GM23338 (cell line): ENCODE data around the gene MYOZ2. TPM values are rescaled to one million over a fixed set of nuclear protein-coding genes. Genes with fewer than 3 reads are reported as not detected.
A peak's percentile ranks its signal among the peaks of the same experiment; 100 is the strongest.

Source experiments
- ATAC-seq: fragments of 200-7000 bp; cut with Tn5 transposase; 3 replicates; pipeline ENCODE4 v1.9.1; 2020
- DNase-seq: peaks from one replicate; pipeline ENCODE4 v3.0.0-alpha.2; 2015; ENCODE audit warnings: low spot score
- H2AFZ ChIP-seq: fragments of 200-600 bp; sonication (generic); 2 replicates; pipeline ENCODE4 v1.8.0; 2016; ENCODE audit warnings: antibody characterized with exemption, mild to moderate bottlenecking, moderate library complexity
- H3F3A ChIP-seq: fragments of 200-600 bp; sonication (generic); replicated peaks from 2 replicates; pipeline ENCODE4 v1.8.0; 2017; ENCODE audit warnings: antibody characterized with exemption, mixed run types, low read depth
- H3K27ac ChIP-seq: fragments of 200-600 bp; sonication (generic); 2 replicates; pipeline ENCODE4 v1.6.1; 2016; ENCODE audit warnings: low read depth
- H3K27me3 ChIP-seq: fragments of 200-600 bp; sonication (generic); 2 replicates; pipeline ENCODE4 v1.8.0; 2016; ENCODE audit warnings: mild to moderate bottlenecking, mixed run types, moderate library complexity; ENCODE audit not compliant: insufficient read depth
- H3K36me3 ChIP-seq: fragments of 200-600 bp; sonication (generic); 2 replicates; pipeline ENCODE4 v1.8.0; 2016; ENCODE audit warnings: mild to moderate bottlenecking; ENCODE audit not compliant: insufficient read depth
- H3K4me1 ChIP-seq: fragments of 200-600 bp; sonication (generic); 2 replicates; pipeline ENCODE4 v1.8.0; 2016; ENCODE audit warnings: mild to moderate bottlenecking, moderate library complexity; ENCODE audit not compliant: insufficient read depth
- H3K4me2 ChIP-seq: fragments of 200-600 bp; sonication (generic); 2 replicates; pipeline ENCODE4 v1.7.1; 2017; ENCODE audit warnings: mixed run types
- H3K4me3 ChIP-seq: fragments of 200-600 bp; sonication (generic); 2 replicates; pipeline ENCODE4 v1.6.1; 2016; ENCODE audit warnings: mixed run types
- H3K79me2 ChIP-seq: fragments of 200-600 bp; sonication (generic); replicated peaks from 2 replicates; pipeline ENCODE4 v1.8.0; 2017; ENCODE audit warnings: mild to moderate bottlenecking; ENCODE audit not compliant: insufficient read depth
- H3K9me2 ChIP-seq: fragments of 200-600 bp; sonication (generic); 2 replicates; pipeline ENCODE4 v1.8.0; 2017; ENCODE audit not compliant: insufficient read depth
- H4K20me1 ChIP-seq: fragments of 200-600 bp; sonication (generic); replicated peaks from 2 replicates; pipeline ENCODE4 v1.8.0; 2017; ENCODE audit warnings: mild to moderate bottlenecking; ENCODE audit not compliant: insufficient read depth
- H3K27ac Mint-ChIP-seq: 2 replicates; pipeline ENCODE4 v1.8.0; 2020; ENCODE audit warnings: inconsistent platforms, mild to moderate bottlenecking, moderate library complexity, mixed read lengths
- H3K27me3 Mint-ChIP-seq: 3 replicates; pipeline ENCODE4 v1.8.0; 2022; ENCODE audit warnings: low read depth, mild to moderate bottlenecking, moderate library complexity, mixed read lengths, inconsistent platforms; ENCODE audit not compliant: insufficient read depth, poor library complexity
- H3K36me3 Mint-ChIP-seq: 3 replicates; pipeline ENCODE4 v1.8.0; 2021; ENCODE audit warnings: low read depth, mild to moderate bottlenecking, inconsistent platforms, moderate library complexity, mixed read lengths
- H3K4me1 Mint-ChIP-seq: 3 replicates; pipeline ENCODE4 v1.8.0; 2020; ENCODE audit warnings: mild to moderate bottlenecking, inconsistent platforms, mixed read lengths
- H3K4me3 Mint-ChIP-seq: 3 replicates; pipeline ENCODE4 v1.8.0; 2021; ENCODE audit warnings: moderate library complexity, mild to moderate bottlenecking, inconsistent platforms, mixed read lengths
- H3K9me3 Mint-ChIP-seq: 3 replicates; pipeline ENCODE4 v1.8.0; 2020; ENCODE audit warnings: moderate library complexity, mild to moderate bottlenecking, inconsistent platforms, mixed read lengths
- CREB1 ChIP-seq: fragments of 250-450 bp; sonication (Bioruptor Pico); IDR thresholded peaks from 2 replicates; pipeline ENCODE4 v1.5.0; 2020; ENCODE audit warnings: low read depth, mild to moderate bottlenecking, moderate library complexity
- EZH2 ChIP-seq: fragments of 200-600 bp; sonication (generic); IDR thresholded peaks from one replicate; pipeline ENCODE4 v1.8.0; 2017; ENCODE audit warnings: antibody characterized with exemption, mild to moderate bottlenecking, low read depth; ENCODE audit not compliant: unreplicated experiment
- EZH2phosphoT487 ChIP-seq: fragments of 200-600 bp; sonication (generic); IDR thresholded peaks from one replicate; pipeline ENCODE4 v1.8.1; 2018; ENCODE audit warnings: antibody characterized with exemption; ENCODE audit not compliant: unreplicated experiment
- JUNB ChIP-seq: IDR thresholded peaks from one replicate; pipeline ENCODE4 v1.6.1; 2016; ENCODE audit warnings: antibody characterized with exemption; ENCODE audit not compliant: unreplicated experiment
- NANOG ChIP-seq: IDR thresholded peaks from 2 replicates; pipeline ENCODE4 v1.6.1; 2016; ENCODE audit warnings: antibody characterized with exemption, borderline replicate concordance
- STAT1 ChIP-seq: IDR thresholded peaks from one replicate; pipeline ENCODE4 v1.6.1; 2016; ENCODE audit warnings: antibody characterized with exemption; ENCODE audit not compliant: unreplicated experiment
- ZNF114 ChIP-seq: fragments of 250-450 bp; sonication (Bioruptor Pico); IDR thresholded peaks from 2 replicates; pipeline ENCODE4 v1.5.0; 2020; ENCODE audit warnings: mild to moderate bottlenecking, moderate library complexity
- ZNF331 ChIP-seq: fragments of 250-450 bp; sonication (Bioruptor Pico); IDR thresholded peaks from 2 replicates; pipeline ENCODE4 v1.5.0; 2020; ENCODE audit warnings: low read depth, mild to moderate bottlenecking, moderate library complexity
- polyA plus RNA-seq: library from polyadenylated mRNA; unstranded; fragments of >200 nt; fragmentation: Nextera tagmentation; extraction: Ambion mirVana; gene quantifications from 2 replicates; pipeline ENCODE4 v1.2.1, GENCODE V29; 2016
- total RNA-seq: library from RNA; depleted of rRNA; stranded (reverse); fragments of >200 nt; shearing (Covaris generic); gene quantifications from 2 replicates; pipeline ENCODE4 v1.2.3, GENCODE V29; 2014
- TF ChIP-seq, protein P1 (sequence below): IDR thresholded peaks from one replicate; pipeline ENCODE4 v1.6.1; 2018; ENCODE audit warnings: antibody characterized with exemption; ENCODE audit not compliant: unreplicated experiment
- TF ChIP-seq, protein P2 (sequence below): IDR thresholded peaks from 2 replicates; pipeline ENCODE4 v1.6.1; 2016; ENCODE audit warnings: antibody characterized with exemption
- TF ChIP-seq, protein P3 (sequence below), 2 experiments: fragments of 200-600 bp in 1 of 2; sonication (generic) in 1 of 2; conservative IDR thresholded peaks; 2 replicates each; pipeline versions ENCODE4 v1.5.1 to v1.6.1; 2016 to 2017; ENCODE audit warnings: antibody characterized with exemption in 2 of 2, low read depth in 2 of 2, mild to moderate bottlenecking in 2 of 2, moderate library complexity in 1 of 2
- TF ChIP-seq, protein P4 (sequence below): fragments of 250-450 bp; sonication (Bioruptor Pico); IDR thresholded peaks from 2 replicates; pipeline ENCODE4 v1.5.0; 2020; ENCODE audit warnings: mild to moderate bottlenecking, moderate library complexity

MYOZ2 gene
- total and polyA plus RNA-seq, 2 experiments from 2014 or later = not detected

DNA sequence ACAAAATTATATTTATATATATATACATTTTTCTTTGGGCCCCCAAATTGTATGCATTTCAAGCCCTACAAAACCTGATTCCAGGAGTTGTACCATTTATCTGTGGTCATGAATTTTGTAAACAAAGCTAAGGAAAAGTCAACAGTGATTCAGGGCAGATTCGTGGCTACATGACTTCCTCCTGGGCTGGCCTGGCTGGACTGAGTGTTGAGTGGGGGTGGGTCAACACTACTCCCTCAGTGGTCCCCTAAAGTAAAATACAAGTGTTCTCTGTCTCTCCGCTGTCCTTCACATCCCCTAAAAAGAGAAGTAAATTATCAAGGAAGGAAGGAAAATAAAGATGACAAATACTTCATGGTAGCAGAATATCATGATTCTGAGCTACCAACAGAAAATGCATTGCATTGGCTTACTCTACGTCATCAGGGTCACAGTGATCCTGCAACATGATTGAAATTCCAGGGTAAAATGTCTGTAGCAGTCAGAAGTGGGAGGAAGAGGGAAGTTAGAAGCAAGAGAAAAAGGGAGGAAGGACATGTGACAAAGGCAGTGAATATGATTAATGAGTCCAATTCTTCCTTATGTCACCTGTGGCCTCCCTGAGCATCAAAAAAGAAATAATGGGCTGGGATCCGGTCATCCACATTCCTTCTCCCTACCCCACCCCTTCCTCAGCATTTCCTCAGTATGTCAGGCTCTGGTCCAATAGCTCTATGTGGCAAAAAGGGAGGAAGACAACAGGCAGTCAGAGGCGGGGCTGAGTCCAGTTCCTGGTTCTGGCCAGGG is 42.4 kb upstream of the MYOZ2 start:
- Histone ChIP-seq H3F3A (no peaks in the 10 kb centered on the region), H2AFZ (peak overlapping the region; percentile 60), H3K9me2 (peaks cover 7% of the 10 kb centered on the region), H3K36me3 (no peaks in the 10 kb centered on the region), H3K4me3 (no peak overlapping the region), H3K4me1 (no peaks in the 10 kb centered on the region; the same call in 1 of the 2 replicates), H4K20me1 (no peaks in the 10 kb centered on the region), H3K27ac (no peak overlapping the region), H3K4me2 (no peak overlapping the region), H3K79me2 (no peaks in the 10 kb centered on the region), H3K27me3 (no peaks in the 10 kb centered on the region)
- Mint-ChIP-seq H3K36me3 (no peaks in the 10 kb centered on the region), H3K27me3 (peaks cover 2% of the 10 kb centered on the region), H3K4me3 (no peak overlapping the region), H3K27ac (no peak overlapping the region), H3K9me3 (no peaks in the 10 kb centered on the region; the same call in 2 of the 3 replicates), H3K4me1 (peaks cover 2% of the 10 kb centered on the region; the same call in 2 of the 3 replicates)
- ATAC-seq = no peak
- no peak for DNase-seq
- no peak for TF ChIP-seq JUNB
- TF ChIP-seq EZH2phosphoT487 = no peak
- TF ChIP-seq NANOG = no peak
- TF ChIP-seq, protein P1, sequence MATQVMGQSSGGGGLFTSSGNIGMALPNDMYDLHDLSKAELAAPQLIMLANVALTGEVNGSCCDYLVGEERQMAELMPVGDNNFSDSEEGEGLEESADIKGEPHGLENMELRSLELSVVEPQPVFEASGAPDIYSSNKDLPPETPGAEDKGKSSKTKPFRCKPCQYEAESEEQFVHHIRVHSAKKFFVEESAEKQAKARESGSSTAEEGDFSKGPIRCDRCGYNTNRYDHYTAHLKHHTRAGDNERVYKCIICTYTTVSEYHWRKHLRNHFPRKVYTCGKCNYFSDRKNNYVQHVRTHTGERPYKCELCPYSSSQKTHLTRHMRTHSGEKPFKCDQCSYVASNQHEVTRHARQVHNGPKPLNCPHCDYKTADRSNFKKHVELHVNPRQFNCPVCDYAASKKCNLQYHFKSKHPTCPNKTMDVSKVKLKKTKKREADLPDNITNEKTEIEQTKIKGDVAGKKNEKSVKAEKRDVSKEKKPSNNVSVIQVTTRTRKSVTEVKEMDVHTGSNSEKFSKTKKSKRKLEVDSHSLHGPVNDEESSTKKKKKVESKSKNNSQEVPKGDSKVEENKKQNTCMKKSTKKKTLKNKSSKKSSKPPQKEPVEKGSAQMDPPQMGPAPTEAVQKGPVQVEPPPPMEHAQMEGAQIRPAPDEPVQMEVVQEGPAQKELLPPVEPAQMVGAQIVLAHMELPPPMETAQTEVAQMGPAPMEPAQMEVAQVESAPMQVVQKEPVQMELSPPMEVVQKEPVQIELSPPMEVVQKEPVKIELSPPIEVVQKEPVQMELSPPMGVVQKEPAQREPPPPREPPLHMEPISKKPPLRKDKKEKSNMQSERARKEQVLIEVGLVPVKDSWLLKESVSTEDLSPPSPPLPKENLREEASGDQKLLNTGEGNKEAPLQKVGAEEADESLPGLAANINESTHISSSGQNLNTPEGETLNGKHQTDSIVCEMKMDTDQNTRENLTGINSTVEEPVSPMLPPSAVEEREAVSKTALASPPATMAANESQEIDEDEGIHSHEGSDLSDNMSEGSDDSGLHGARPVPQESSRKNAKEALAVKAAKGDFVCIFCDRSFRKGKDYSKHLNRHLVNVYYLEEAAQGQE = no peak
- TF ChIP-seq EZH2 = no peak
- no peak for TF ChIP-seq CREB1 (CRISPR knock-in tag)
- no peak for TF ChIP-seq STAT1
- TF ChIP-seq, protein P2, sequence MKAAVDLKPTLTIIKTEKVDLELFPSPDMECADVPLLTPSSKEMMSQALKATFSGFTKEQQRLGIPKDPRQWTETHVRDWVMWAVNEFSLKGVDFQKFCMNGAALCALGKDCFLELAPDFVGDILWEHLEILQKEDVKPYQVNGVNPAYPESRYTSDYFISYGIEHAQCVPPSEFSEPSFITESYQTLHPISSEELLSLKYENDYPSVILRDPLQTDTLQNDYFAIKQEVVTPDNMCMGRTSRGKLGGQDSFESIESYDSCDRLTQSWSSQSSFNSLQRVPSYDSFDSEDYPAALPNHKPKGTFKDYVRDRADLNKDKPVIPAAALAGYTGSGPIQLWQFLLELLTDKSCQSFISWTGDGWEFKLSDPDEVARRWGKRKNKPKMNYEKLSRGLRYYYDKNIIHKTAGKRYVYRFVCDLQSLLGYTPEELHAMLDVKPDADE = no peak
- TF ChIP-seq, protein P3, sequence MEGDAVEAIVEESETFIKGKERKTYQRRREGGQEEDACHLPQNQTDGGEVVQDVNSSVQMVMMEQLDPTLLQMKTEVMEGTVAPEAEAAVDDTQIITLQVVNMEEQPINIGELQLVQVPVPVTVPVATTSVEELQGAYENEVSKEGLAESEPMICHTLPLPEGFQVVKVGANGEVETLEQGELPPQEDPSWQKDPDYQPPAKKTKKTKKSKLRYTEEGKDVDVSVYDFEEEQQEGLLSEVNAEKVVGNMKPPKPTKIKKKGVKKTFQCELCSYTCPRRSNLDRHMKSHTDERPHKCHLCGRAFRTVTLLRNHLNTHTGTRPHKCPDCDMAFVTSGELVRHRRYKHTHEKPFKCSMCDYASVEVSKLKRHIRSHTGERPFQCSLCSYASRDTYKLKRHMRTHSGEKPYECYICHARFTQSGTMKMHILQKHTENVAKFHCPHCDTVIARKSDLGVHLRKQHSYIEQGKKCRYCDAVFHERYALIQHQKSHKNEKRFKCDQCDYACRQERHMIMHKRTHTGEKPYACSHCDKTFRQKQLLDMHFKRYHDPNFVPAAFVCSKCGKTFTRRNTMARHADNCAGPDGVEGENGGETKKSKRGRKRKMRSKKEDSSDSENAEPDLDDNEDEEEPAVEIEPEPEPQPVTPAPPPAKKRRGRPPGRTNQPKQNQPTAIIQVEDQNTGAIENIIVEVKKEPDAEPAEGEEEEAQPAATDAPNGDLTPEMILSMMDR (conservative IDR thresholded peaks at IDR 0.05; ENCODE audit: low read depth in 2 of 2) = no peak
- TF ChIP-seq, protein P4, sequence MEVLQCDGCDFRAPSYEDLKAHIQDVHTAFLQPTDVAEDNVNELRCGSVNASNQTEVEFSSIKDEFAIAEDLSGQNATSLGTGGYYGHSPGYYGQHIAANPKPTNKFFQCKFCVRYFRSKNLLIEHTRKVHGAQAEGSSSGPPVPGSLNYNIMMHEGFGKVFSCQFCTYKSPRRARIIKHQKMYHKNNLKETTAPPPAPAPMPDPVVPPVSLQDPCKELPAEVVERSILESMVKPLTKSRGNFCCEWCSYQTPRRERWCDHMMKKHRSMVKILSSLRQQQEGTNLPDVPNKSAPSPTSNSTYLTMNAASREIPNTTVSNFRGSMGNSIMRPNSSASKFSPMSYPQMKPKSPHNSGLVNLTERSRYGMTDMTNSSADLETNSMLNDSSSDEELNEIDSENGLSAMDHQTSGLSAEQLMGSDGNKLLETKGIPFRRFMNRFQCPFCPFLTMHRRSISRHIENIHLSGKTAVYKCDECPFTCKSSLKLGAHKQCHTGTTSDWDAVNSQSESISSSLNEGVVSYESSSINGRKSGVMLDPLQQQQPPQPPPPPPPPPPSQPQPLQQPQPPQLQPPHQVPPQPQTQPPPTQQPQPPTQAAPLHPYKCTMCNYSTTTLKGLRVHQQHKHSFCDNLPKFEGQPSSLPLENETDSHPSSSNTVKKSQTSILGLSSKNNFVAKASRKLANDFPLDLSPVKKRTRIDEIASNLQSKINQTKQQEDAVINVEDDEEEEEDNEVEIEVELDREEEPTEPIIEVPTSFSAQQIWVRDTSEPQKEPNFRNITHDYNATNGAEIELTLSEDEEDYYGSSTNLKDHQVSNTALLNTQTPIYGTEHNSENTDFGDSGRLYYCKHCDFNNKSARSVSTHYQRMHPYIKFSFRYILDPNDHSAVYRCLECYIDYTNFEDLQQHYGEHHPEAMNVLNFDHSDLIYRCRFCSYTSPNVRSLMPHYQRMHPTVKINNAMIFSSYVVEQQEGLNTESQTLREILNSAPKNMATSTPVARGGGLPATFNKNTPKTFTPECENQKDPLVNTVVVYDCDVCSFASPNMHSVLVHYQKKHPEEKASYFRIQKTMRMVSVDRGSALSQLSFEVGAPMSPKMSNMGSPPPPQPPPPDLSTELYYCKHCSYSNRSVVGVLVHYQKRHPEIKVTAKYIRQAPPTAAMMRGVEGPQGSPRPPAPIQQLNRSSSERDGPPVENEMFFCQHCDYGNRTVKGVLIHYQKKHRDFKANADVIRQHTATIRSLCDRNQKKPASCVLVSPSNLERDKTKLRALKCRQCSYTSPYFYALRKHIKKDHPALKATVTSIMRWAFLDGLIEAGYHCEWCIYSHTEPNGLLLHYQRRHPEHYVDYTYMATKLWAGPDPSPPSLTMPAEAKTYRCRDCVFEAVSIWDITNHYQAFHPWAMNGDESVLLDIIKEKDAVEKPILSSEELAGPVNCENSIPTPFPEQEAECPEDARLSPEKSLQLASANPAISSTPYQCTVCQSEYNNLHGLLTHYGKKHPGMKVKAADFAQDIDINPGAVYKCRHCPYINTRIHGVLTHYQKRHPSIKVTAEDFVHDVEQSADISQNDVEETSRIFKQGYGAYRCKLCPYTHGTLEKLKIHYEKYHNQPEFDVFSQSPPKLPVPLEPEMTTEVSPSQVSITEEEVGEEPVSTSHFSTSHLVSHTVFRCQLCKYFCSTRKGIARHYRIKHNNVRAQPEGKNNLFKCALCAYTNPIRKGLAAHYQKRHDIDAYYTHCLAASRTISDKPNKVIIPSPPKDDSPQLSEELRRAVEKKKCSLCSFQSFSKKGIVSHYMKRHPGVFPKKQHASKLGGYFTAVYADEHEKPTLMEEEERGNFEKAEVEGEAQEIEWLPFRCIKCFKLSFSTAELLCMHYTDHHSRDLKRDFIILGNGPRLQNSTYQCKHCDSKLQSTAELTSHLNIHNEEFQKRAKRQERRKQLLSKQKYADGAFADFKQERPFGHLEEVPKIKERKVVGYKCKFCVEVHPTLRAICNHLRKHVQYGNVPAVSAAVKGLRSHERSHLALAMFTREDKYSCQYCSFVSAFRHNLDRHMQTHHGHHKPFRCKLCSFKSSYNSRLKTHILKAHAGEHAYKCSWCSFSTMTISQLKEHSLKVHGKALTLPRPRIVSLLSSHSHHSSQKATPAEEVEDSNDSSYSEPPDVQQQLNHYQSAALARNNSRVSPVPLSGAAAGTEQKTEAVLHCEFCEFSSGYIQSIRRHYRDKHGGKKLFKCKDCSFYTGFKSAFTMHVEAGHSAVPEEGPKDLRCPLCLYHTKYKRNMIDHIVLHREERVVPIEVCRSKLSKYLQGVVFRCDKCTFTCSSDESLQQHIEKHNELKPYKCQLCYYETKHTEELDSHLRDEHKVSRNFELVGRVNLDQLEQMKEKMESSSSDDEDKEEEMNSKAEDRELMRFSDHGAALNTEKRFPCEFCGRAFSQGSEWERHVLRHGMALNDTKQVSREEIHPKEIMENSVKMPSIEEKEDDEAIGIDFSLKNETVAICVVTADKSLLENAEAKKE (CRISPR knock-in tag) = no peak
- TF ChIP-seq ZNF331 (CRISPR knock-in tag) = no peak
- no peak for TF ChIP-seq ZNF114 (CRISPR knock-in tag)
